Amniotic epithelial cell (primary cell): ENCODE measurements around the gene RNF214.
"Not testable (repeated sequence)": the region's sequence is repeated elsewhere in the genome, so short reads cannot be mapped to it uniquely, and the experiment has no call there.

Source experiments
- DNase-seq: peaks from one replicate; pipeline ENCODE4 v3.0.0-alpha.2; 2010; ENCODE audit warnings: low read depth

Gene RNF214

DNA sequence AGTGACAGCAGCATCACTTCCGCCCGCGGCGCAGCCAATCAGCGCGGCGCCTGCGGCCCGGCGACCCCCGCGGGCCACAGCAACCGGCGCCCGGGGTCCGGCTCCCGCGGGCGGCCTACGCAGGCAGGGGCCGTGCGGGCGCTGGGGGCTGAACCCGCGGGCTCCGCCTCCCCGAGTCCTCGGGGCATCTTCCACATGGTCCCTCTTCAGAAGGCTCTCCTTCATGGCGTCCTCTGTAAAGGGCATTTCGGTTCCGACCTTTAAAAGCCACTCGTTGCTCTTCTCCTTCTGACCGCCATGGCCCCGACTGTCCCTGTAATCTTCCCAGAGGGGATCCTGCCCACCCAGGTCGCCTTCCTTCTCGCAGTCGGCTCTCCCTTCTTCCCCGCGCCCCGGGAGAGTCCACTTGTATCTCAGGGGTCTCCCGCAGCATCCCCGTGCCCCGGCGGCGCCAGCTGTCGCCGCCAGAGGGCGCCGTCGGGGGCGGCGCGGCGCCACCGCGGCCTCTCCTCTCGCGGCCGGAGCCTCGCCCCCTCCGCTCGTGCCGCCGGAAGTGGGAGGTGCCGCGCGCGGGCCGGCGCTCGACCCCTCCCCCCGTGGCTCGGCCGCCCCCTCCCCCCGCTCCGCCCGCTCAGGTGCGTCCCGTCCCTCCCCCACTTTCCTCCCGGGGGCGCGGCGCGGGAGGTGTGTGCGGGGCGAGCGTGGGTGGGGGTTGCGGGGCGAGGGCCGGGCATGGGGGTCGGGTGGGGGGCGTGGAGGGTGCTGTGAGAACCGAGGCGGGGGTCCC is at the start of gene RNF214:
TSS of gene RNF214 (plus strand) at position 580 of the 787 bp plus-strand sequence. CDS start 1,602 bp downstream, outside the sequence.
- peak; percentile 46 for DNase-seq

DNA sequence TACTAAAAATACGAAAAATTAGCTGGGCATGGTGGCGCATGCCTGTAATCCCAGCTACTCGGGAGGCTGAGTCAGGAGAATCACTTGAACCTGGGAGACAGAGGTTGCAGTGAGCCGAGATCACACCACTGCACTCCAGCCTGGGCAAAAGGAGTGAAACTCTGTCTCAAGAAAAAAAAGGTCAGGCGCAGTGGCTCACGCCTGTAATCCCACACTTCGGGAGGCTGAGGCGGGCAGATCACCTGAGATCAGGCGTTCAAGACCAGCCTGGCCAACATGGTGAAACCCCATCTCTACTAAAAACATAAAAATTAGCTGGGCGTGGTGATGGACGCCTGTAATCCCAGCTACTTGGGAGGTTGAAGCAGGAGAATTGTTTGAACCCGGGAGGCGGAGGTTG is 49.3 kb upstream of the RNF214 start:
- not testable (repeated sequence) for DNase-seq

DNA sequence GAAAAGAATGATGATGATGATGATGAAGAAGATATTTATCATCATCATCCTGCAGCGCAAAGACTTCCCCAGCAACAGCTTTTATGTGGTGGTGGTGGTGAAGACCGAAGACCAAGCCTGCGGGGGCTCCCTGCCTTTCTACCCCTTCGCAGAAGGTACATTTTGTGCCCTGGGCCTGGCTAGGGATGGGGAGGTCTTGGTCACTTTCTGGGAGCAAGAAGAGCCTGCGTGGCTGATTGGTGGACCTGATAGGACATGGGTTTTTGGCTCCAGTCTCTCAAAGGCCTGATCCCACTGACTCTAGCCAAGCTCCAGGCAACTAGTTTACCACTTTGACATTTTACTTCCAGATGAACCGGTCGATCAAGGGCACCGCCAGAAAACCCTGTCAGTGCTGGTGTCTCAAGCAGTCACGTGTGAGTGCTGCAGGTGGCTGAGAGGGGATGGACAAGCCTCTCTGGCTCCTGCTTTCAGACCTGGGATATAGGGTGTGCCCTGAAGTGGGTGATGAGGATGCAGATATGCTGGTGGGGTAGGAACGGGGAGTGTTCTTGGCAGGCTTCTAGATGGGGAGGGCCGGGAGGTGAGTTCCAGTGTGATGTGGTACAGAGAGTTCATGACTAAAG is 48.6 kb upstream of the RNF214 start:
- DNase-seq: no peak

DNA sequence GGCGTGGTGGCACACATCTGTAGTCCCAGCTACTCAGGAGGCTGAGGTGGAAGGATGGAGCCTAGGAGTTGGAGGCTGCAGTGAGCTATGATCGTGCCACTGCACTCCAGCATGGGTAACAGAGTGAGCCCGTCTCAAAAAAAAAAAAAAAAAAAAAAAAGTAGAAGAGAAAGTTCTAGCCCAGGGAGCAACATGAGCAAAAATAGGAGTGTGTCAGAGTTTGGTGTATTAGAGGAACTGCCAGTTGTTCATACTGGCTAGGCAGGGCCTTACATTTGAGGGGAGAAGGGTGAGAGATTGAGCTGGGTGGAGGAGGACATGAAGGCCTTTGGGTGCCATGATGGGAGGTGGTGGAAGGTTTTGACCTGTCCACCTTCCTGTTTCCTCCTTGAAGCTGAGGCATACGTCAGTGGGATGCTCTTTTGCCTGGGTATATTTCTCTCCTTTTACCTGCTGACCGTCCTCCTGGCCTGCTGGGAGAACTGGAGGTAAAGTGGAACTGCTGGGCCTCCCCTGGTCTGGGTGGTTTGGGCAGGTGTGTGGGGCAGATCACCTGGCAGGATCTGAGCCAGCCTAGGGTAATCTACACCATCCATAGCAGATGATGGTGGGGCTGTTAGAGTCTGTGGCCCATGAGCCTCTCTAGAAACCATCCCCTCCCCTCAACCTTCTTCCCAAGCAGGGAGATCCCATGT is 46.6 kb upstream of the RNF214 start:
- no peak for DNase-seq

DNA sequence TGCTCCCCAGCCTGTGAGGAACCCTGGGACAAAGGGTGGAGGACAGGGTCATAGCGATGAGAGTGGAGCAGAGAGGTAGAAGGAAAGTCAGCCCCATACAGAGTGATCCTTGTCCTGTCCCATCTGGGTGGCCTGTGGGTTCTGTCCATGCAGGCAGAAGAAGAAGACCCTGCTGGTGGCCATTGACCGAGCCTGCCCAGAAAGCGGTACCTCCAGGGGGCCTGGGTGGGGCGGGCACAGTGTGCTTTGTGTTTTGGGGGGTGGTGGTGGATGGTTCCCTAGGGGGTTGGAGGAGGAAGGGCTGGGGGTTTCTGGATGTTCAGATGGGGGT is 46.1 kb upstream of the RNF214 start:
- DNase-seq: no peak

DNA sequence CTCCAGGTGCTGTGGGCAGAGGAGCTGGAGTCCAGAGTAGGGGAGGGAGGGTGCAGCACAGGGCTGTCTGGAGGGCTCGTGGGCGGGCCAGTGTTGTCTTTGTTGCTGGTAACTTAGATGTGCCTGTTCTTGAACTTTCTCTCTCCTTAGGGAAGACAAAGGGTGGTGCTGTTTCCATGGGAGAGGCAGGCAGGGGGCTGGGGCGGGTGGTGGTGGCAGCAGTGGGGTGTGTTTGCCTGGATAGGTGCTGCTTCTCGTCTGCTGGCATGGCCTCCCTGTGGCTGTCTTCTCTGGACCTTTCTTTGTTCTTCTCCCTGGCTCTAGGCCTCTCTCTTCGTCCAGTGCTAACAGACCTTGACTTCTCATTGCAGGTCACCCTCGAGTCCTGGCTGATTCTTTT is 45.5 kb upstream of the RNF214 start:
- DNase-seq: no peak

DNA sequence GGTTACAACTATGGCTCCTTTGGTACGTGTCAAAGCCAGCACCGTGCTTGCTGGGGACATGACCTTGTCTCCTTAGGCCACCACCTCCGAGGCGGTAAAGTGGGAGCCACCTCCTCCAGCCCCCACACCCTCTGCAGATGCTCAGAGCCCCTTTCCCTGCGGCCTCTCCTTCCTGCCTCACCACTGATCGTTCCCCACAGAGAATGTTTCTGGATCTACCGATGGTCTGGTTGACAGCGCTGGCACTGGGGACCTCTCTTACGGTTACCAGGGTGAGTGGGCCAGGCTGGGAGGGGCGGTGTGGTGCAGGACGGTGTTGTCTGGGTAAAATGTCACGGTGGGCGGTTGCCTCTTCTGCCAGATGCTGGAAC is 45.1 kb upstream of the RNF214 start:
- no peak for DNase-seq

DNA sequence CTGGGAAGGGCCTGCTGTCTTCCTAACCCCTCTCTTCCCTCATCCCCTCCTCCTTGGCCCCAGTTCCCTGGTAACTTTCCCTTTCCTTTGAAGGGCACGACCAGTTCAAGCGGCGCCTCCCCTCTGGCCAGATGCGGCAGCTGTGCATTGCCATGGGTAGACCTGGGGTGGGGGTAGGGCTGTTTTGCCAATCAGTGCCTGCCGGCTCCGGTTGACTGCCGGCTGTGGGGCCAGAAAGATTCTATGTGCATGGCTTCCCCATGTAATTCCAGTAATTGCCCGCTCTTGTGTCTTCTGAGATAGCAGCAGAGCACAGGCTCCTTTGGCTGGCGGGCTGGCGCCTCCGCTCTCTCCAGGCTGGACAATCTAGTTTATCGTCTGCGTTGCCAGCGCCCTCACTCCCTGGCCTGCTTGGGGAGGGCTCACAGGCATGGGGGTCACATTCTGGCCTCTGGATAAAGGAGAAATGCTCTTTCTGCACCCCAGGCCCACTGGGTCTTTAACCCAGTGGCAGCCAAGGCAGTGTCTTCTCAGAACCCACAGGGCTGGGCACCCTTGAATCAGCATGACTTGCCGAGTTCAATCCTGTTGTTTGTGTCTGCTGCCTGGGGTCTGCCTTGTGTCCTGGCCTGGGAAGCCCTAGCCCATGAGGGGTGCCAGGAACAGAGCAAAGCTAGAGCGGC is 44.5 kb upstream of the RNF214 start:
- no peak for DNase-seq

DNA sequence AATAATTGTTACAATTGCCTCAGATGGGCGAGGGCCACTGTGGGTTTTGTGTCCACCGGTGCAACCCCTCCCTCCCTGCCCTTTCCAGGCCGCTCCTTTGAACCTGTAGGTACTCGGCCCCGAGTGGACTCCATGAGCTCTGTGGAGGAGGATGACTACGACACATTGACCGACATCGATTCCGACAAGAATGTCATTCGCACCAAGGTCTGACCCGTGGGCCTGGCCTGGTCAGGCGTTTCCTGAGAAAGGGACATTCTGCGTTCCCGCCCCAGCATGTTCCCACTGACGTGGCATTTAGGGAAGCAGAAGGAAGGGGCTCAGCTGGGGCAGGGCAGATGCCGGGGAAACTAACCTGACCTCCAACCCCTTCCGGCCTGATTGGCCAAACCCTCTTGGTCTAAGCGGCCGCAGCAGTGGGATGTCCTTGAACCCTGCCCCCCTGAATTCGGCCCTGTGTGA is 43.8 kb upstream of the RNF214 start:
- DNase-seq: no peak

DNA sequence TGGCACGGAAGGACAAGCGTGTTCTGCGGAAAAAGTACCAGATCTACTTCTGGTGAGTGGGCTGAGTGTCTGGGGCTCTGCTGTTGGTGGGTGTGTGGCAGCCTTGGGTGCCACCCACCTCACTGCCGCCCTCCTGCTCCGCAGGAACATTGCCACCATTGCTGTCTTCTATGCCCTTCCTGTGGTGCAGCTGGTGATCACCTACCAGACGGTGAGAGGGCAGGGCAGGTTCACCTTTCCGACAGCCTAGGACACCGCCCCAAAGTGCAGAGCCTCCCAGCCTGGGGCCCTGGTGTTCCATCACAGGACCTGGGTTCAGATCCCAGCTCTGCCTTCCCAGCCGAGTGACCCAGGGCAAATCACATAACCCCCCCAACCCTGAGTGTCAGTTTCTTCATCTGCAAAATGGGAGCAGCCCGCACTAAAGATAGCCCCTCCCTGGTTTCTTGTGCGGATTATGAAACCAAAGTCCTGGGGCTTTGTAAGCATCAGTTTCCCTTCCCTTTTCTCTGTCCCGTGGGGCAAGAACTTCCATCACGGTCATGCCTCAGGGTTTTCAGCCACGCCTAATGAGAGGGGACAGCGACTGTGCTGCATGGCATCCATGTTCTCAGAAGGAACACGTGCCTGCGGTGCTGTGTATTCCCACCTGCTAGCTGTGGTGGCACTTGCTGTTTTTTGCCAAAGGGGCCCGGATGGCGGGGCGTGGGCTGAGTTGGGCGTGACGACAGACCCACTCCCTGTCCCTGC is 43.1 kb upstream of the RNF214 start:
- DNase-seq: no peak

DNA sequence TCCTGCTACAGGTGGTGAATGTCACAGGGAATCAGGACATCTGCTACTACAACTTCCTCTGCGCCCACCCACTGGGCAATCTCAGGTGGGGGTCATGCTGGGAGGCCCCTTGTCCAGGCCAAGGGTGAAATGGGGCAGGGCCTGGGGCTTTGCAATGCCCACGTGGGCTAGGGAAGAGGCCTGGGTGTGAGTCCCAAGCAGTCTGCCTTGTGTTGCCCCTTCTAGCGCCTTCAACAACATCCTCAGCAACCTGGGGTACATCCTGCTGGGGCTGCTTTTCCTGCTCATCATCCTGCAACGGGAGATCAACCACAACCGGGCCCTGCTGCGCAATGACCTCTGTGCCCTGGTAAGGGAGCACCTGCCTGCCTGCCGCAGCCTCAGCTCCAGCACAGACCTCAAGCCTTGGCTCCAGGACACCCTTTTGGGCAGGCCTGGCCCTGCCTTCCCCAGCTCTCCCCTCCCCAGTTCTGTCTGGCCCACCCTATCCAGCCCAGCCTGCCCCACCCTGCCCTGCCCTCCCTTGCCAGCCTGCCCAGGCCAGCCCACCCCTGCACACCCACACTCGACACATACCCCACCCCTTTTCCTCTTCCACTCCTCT is 42.4 kb upstream of the RNF214 start:
- DNase-seq: no peak

DNA sequence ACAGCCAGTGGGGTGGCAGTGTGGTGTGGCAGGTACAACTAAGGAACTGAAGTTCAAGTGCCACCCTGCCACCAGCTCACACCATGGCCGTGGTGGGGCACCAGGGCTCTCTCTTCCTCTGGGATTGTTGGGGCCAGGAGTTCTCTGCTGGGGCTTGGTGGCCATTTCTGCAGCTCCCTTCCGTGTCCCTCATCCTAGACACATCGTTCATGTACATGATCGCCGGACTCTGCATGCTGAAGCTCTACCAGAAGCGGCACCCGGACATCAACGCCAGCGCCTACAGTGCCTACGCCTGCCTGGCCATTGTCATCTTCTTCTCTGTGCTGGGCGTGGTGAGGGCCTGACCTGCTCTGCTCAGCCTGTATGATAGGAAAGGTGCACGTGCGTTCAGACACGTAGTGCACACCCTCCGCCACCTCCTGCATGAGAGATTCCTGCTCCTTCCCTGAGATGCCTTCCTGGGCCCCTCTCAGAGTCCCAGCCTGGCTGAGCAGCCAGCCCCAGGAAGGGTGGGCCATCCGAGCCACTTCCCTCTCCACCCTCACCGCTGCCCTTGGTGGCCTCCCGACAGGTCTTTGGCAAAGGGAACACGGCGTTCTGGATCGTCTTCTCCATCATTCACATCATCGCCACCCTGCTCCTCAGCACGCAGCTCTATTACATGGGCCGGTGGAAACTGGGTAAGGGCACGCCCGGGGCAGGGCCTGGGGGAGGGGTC is 40.6 kb upstream of the RNF214 start:
- DNase-seq: no peak

DNA sequence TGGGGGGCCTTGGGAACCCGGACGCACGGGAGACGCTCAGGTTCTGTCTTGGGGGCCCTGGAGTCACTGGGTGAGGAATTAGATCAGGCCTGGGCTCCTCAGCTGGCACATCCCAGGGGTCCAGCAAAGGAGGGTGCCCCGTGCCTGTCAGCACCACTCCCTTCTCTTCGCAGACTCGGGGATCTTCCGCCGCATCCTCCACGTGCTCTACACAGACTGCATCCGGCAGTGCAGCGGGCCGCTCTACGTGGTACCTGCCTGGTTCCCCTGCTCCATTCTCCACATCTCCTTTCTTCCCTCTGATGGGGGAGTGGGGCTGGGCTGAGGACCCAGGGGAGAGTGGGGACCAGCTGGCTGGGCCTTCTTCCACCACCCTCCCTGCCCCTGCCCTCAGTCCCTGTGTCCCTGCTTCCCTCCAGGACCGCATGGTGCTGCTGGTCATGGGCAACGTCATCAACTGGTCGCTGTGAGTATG is 40.0 kb upstream of the RNF214 start:
- no peak for DNase-seq

DNA sequence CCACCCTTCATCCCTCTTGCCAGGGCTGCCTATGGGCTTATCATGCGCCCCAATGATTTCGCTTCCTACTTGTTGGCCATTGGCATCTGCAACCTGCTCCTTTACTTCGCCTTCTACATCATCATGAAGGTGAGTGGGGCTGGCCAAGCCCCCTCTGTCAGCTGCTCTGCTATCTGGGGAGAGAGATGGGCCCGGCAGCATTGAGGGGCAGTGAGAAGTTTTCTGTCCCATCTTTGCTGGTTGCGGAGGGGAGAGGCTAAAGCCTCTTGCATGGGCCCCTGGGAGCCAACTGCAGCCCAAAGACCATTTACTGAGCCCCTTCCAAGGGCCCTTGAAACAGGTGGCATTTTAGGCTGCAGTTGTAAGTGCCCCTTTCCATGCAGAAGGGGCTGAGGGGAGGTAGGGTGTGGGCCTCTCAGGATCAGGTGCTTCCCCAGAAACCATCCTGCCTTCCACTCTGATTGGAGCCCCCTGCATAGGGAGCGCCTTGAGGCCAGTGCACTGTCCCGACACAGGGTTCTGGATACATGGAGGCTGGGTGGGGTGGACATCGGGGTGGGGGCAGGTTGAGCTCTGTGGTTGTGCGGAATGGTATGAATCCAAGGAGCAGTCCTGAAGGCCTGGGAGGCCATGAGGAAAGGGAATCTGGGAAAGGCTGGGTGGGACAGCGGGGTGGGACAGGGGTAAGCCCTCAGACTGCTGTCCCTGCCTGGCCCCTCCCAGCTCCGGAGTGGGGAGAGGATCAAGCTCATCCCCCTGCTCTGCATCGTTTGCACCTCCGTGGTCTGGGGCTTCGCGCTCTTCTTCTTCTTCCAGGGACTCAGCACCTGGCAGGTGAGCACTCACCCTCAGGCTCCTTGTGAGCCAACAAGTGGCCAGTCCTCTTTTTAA is 39.1 kb upstream of the RNF214 start:
- no peak for DNase-seq

DNA sequence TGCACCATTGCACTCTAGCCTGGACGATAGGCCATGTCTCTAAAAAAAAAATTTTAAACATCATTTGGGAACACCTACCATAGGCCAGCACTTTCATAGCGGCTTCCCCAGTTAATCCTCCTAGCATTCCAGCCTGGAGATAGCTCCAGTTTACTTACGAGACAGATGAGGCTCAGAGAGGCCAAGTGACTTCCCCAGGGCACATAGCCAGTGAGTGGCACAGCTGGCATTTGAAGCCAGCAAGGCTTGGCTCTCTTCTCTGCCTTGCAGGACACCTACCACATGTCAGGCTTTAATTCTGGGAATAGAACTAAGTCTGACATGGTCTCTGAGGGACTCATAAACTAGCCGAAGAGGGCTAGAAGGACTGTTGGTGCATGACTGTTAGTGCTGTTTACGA is 38.2 kb upstream of the RNF214 start:
- no peak for DNase-seq

DNA sequence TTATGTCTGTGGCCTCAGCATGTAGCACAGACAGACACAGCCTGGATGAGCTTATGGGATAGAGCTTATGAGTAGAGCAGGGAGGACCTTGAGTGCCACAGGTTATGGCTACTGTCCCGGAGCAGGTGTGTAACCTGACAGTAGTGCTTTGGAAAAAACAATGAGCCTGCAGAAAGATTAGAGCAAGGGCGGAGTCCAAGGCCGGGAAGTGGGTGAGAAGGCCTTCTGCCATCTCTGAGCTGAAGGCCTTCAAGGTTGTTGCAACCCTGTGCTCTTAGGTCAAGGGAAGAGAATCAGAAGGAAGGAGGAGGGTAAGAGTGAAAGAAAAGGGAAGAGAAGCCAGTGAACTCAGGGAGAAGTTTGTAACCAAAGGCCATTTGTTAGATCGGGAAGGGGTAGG is 37.2 kb upstream of the RNF214 start:
- no peak for DNase-seq

DNA sequence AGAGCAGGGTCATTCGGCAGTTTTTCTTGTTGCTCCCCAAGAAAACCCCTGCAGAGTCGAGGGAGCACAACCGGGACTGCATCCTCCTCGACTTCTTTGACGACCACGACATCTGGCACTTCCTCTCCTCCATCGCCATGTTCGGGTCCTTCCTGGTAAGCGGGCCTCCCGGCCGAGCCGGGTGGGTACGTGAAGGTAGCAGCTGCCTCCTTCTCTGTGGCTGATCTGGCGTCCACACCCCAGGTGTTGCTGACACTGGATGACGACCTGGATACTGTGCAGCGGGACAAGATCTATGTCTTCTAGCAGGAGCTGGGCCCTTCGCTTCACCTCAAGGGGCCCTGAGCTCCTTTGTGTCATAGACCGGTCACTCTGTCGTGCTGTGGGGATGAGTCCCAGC is 36.7 kb upstream of the RNF214 start:
- no peak for DNase-seq

DNA sequence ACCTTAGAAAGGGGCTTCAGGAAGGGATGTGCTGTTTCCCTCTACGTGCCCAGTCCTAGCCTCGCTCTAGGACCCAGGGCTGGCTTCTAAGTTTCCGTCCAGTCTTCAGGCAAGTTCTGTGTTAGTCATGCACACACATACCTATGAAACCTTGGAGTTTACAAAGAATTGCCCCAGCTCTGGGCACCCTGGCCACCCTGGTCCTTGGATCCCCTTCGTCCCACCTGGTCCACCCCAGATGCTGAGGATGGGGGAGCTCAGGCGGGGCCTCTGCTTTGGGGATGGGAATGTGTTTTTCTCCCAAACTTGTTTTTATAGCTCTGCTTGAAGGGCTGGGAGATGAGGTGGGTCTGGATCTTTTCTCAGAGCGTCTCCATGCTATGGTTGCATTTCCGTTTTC is 35.5 kb upstream of the RNF214 start:
- no peak for DNase-seq
